ENCODE results near the gene TOR2A. TPM values are rescaled to one million over a fixed set of nuclear protein-coding genes. Genes with fewer than 3 reads are reported as not detected.

TOR2A gene
- total and polyA plus RNA-seq, 2 of the 8 experiments (the other 6 are each of a cell fraction or from before 2014, with no cell fraction given) = 18.7 to 24.9 TPM

GRCh38 chr9:127693697-127694096 lies 41.4 kb downstream of the TOR2A start:
- Histone ChIP-seq H4K20me1 (replicated peaks in 1 of 2; ENCODE audit: control insufficient read depth in 1 of 2, insufficient read depth in 2 of 2, low read length in 2 of 2) (no peaks in the 10 kb centered on the region), H3K79me2 (ENCODE audit: control insufficient read depth in 1 of 2, insufficient read depth in 2 of 2, low read length in 2 of 2) (no peaks in the 10 kb centered on the region), H3K27me3 (replicated peaks in 1 of 4; ENCODE audit: control insufficient read depth in 3 of 4, extremely low read depth in 1 of 4, insufficient read depth in 3 of 4, low read length in 3 of 4) (no peaks in the 10 kb centered on the region), H3K9me3 (ENCODE audit: insufficient read depth in 2 of 2, low read depth in 1 of 2, low read length in 1 of 2) (no peaks in the 10 kb centered on the region), H2AFZ (ENCODE audit: low read length) (no peak overlapping the region), H3K56ac (replicated peaks; ENCODE audit: insufficient read length, low read depth, low read length) (no peak overlapping the region), H3K79me1 (ENCODE audit: low read depth, low read length) (no peaks in the 10 kb centered on the region), H3K18ac (ENCODE audit: extremely low read depth, low read length) (no peak overlapping the region), H3K9ac (replicated peaks in 1 of 4; ENCODE audit: extremely low read depth in 1 of 4, low read depth in 3 of 4, low read length in 3 of 4) (no peak overlapping the region; a peak in 1 of 7 replicates), H3K27ac (ENCODE audit: low read depth, low read length) (no peak overlapping the region), H4K91ac (replicated peaks; ENCODE audit: insufficient read length, low read length) (no peak overlapping the region), H3K23ac (ENCODE audit: insufficient read length) (no peak overlapping the region), H3K36me3 (ENCODE audit: control insufficient read depth in 2 of 4, insufficient read depth in 4 of 4, low read length in 3 of 4) (peaks cover 0 to 3% (median 2%) of the 10 kb centered on the region in 4 experiments; a peak in 2 of 8 replicates), H4K5ac (ENCODE audit: insufficient read length, low read depth, low read length) (no peak overlapping the region), H2AK5ac (ENCODE audit: low read depth, low read length) (no peak overlapping the region), H4K8ac (ENCODE audit: extremely low read depth, insufficient read depth, low read length) (no peak overlapping the region), H3K4me1 (replicated peaks in 1 of 4; ENCODE audit: control insufficient read depth in 3 of 4, insufficient read depth in 4 of 4, low read length in 3 of 4) (no peaks in the 10 kb centered on the region), H3K4ac (replicated peaks; ENCODE audit: insufficient read length, low read depth, low read length) (no peak overlapping the region), H3K4me3 (ENCODE audit: extremely low read depth in 1 of 4, insufficient read depth in 2 of 4, low read depth in 3 of 4, low read length in 4 of 4) (no peak overlapping the region), H3K4me2 (ENCODE audit: insufficient read depth in 1 of 2, low read depth in 2 of 2, low read length in 2 of 2) (no peak overlapping the region), H2BK15ac (ENCODE audit: low read length) (no peak overlapping the region), H2BK20ac (ENCODE audit: low read length) (no peak overlapping the region), H2BK12ac (ENCODE audit: low read depth, low read length) (no peak overlapping the region), H2BK5ac (ENCODE audit: low read depth, low read length) (no peak overlapping the region), H2BK120ac (replicated peaks; ENCODE audit: low read depth, low read length) (no peak overlapping the region), H3K14ac (ENCODE audit: insufficient read length) (no peak overlapping the region), H3K23me2 (ENCODE audit: low read depth, low read length) (no peaks in the 10 kb centered on the region)
- no peak for DNase-seq (ENCODE audit: low read depth in 1 of 2, low spot score in 2 of 2)
- WGBS, 2 experiments (ENCODE audit: extremely low coverage in 1 of 2, insufficient coverage in 1 of 2, insufficient read length in 1 of 2, insufficient replicate concordance in 2 of 2, low coverage in 1 of 2, low lambda C conversion rate in 2 of 2, missing lambda C conversion rate in 1 of 2) = 87% methylated on average over 4 of the region's 4 CpGs; no CpG with 5 or more reads in 1 of the 2 experiments
- no peak for FAIRE-seq
- POLR2A ChIA-PET (ENCODE audit: partially characterized antibody) = no interaction called here
- CTCF ChIA-PET (ENCODE audit: partially characterized antibody) = interaction anchor here (0.9 to 1.7 kb wide), 4 partner anchors 10 to 96 kb away, joined by 3 read pairs; partner anchors contain the start of gene TOR2A
- TF ChIP-seq BACH1 (IDR thresholded peaks at IDR 0.05; ENCODE audit: low read length) (no peak), RXRA (IDR thresholded peaks at IDR 0.05; ENCODE audit: insufficient read depth, low read depth, low read length) (no peak), POLR2A (IDR thresholded peaks at IDR 0.05; ENCODE audit: control extremely low read depth in 1 of 2, low read depth in 2 of 2, low read length in 2 of 2) (no peak), BCL11A (IDR thresholded peaks at IDR 0.05; ENCODE audit: low read depth in 2 of 2, low read length in 2 of 2) (no peak), PHF8 (conservative IDR thresholded peaks at IDR 0.05; ENCODE audit: low read depth, low read length) (no peak), SP4 (IDR thresholded peaks at IDR 0.05; ENCODE audit: low read length) (no peak), SP2 (IDR thresholded peaks at IDR 0.05; ENCODE audit: low read length) (no peak), ATF3 (IDR thresholded peaks at IDR 0.05; ENCODE audit: insufficient read depth, low read depth, low read length) (no peak)
